Right cardiac atrium (tissue), 5 donors: Measurements from ENCODE around the gene CD58. TPM values are rescaled to one million over a fixed set of nuclear protein-coding genes. Genes with fewer than 3 reads are reported as not detected.
A peak's percentile ranks its signal among the peaks of the same experiment; 100 is the strongest.

Experiments used
- ATAC-seq, 2 donors: fragments of 200-7000 bp; cut with Tn5 transposase; one replicate each; pipeline versions ENCODE4 v1.8.0 to v1.9.1; 2020; ENCODE audit warnings: moderate library complexity in 2 of 2, mild to moderate bottlenecking in 1 of 2
- DNase-seq, 3 donors: peaks; one replicate each; pipeline ENCODE4 v3.0.0-alpha.2; 2020
- H3K27ac ChIP-seq: one replicate; pipeline ENCODE4 v1.5.1; 2013; ENCODE audit warnings: mild to moderate bottlenecking, low read length, control low read depth, moderate library complexity
- H3K27me3 ChIP-seq: one replicate; pipeline ENCODE4 v1.6.1; 2013; ENCODE audit not compliant: control insufficient read depth, insufficient read depth
- H3K4me1 ChIP-seq: one replicate; pipeline ENCODE4 v1.6.1; 2013; ENCODE audit warnings: low read length; ENCODE audit not compliant: control insufficient read depth, insufficient read depth
- H3K4me3 ChIP-seq: one replicate; pipeline ENCODE4 v1.5.1; 2013; ENCODE audit warnings: low read length, control low read depth
- H3K9me3 ChIP-seq: one replicate; pipeline ENCODE4 v1.6.1; 2013; ENCODE audit warnings: low read length; ENCODE audit not compliant: control insufficient read depth
- WGBS: extraction: QIAGEN DNeasy Blood & Tissue Kit; methylation state at CpG from one replicate; pipeline ENCODE4 v1.1.7; 2013; 5-methylcytosine and 5-hydroxymethylcytosine counted together
- intact Hi-C, 4 donors: fragments of 100-400 bp; cut with DNase I; formaldehyde crosslinking; loops; one replicate each; pipeline versions ENCODE4 v1.11.0 to v1.14.0; 2022 to 2023
- polyA plus RNA-seq: library from polyadenylated mRNA; stranded (reverse); fragments of 200-250 nt; gene quantifications from one replicate; pipeline ENCODE4 v1.2.3, GENCODE V29; 2013
- total RNA-seq, 4 donors: library from RNA; stranded (reverse); fragmentation: NEBNext Ultra II Directional; extraction: Animal tissue kit (Norgen Biotek cat#: 25700); gene quantifications; one replicate each; pipeline ENCODE4 v1.2.1, GENCODE V29; 2021
- donor health status: healthy with polysubstance abuse.
- donor health status: DM: no; HTN: yes; CAD: no.
- donor health status: DM: no; HTN: no; CAD: no.
- donor health status: DM: no; HTN: yes; CAD: no; lungs with severe emphysema.
- donor health status: DM: yes; HTN: yes; CAD: no.

The CD58 gene
- total and polyA plus RNA-seq, 5 donors = 17.8 to 39.0 (median 21.8) TPM

DNA sequence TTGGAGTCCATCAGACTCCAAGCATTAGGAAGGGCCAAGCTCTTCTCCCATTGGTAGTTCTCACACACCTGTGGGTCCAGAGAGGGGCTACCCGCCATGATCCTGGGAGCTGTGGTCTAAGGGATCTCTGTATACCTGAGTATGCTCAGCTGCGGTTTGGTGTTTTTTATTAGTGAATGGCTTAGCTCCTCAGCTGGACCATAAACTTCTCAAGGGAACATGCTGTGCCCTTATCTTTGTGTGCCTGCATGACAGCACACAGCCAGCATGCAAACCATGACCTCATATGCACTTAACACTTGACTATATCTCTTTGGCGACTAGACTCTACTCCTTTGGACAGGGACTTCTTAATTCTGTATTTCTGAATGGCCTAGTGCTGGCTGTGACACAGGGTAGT lies 94.5 kb downstream of the CD58 start:
- intact Hi-C loops = loop anchor here in 1 of 4 donors (5.0 kb wide), 1 partner anchor 59 kb away; no protein-coding TSS in a partner anchor
- ATAC-seq (peak; percentile 75 to 87), DNase-seq (peak in 1 of 3 donors; percentile 65)
- Histone ChIP-seq H3K27ac (peak overlapping the region; percentile 94), H3K9me3 (no peaks in the 10 kb centered on the region), H3K4me1 (peaks cover 15% of the 10 kb centered on the region), H3K27me3 (no peaks in the 10 kb centered on the region), H3K4me3 (no peak overlapping the region)
- WGBS = 58% methylated on average over 3 of the region's 3 CpGs

DNA sequence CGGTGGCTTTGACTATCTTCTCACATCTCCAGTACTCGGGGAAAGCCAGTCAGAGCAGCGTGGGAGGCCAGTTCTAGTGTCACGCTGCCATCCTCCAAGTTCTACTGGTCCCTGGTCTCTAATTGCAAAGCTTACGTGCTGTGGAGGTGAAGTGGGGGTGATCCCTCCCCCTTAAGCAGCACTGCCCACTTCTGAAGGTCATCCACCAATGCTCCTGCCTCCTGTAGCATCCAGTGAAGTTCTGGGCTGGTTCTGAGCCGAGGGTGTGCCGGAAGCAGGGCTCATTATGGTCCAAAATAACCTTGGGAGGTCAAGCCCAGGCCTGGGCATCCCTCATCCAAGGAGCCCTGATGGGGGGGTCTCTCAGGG lies 95.0 kb downstream of the CD58 start:
- H3K27ac ChIP-seq = peak overlapping the region; percentile 94
- DNase-seq (no peak), ATAC-seq (peak; percentile 4 to 7)
- H3K4me1 ChIP-seq = peaks cover 15% of the 10 kb centered on the region
- WGBS = 89% methylated on average over 7 of the region's 7 CpGs
- no peaks in the 10 kb centered on the region for H3K9me3 ChIP-seq
- intact Hi-C loops = loop anchor here in 1 of 4 donors (5.0 kb wide), 1 partner anchor 59 kb away; no protein-coding TSS in a partner anchor
- H3K4me3 ChIP-seq = no peak overlapping the region
- H3K27me3 ChIP-seq = no peaks in the 10 kb centered on the region

DNA sequence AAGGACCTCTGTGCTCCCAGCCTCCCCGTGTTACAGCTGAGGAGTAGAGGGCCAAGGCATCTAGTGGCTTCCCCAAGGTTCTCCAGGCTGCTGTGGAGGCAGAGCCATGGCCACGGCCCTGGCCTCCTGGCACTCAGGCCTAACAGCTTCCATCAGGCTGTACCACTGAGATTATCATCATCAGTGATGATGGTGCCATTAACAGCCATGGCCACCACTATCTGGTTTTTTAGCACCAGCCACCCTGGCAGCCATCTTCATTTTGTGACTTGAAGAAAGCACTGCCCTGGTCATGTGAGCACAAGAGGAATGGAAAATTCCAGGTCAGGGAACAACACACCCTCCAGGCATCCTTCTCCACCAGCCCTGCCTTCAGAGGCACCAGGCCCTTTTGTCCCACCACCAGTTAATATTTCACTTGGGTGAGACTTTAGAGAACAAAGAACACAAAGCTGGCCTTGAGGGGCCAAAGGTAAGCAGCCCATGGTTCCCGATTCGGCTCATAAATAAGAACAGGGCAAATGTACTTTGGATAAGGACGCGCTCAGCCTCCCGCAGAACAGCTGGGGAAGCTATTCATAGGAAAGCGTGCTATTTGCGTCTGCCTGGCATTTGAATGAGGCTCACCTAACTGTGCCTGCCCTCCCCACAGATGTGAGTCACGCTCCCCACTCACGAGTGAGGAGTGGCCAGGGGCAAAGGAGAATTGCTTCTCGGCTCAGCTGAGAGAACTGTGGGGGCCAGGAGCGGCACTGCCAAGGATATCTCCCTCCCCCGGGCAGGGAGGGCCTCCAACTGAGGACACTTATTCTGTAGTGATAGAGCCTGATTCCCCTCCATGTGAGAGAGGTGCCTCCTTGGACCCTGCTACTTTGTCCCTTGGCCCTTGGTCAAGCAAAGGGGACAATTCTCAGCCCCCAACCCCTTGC lies 95.6 kb downstream of the CD58 start:
- H3K27ac ChIP-seq = peak overlapping the region; percentile 94
- ATAC-seq = peak; percentile 62 to 82
- WGBS = 71% methylated on average over 14 of the region's 14 CpGs

DNA sequence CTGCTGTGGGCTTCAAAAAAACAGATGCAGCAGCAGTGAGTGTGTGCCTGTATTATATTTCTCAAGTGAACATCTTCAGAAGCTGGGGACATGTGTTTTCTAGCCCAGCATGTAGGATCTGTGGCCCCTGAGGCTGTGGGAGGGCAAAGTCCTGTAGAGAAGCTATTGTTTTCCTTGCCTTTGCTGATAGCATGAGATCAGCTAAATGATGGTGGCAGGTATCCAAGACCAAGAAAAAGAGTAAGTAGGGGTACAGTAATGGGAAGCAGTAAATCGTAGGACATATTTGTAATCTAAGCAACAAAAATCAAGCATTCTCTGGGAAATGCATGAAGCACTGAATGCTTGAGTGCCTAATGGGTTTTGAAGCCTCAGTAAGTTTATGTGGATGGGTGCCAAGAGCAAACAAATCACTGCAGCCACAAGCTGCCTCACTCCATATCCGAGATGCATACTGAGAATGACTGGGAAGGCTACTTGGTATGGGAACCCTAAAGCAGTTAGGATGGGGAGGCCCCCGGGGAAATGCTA lies 98.3 kb downstream of the CD58 start:
- H3K4me1 ChIP-seq = peaks cover 15% of the 10 kb centered on the region
- no peaks in the 10 kb centered on the region for H3K27me3 ChIP-seq
- no peak overlapping the region for H3K4me3 ChIP-seq
- no peak overlapping the region for H3K27ac ChIP-seq
- 52% methylated on average over 3 of the region's 3 CpGs for WGBS
- DNase-seq = no peak
- intact Hi-C loops = no loop called here
- ATAC-seq = no peak
- no peaks in the 10 kb centered on the region for H3K9me3 ChIP-seq

More for the DNA sequence above, 95.6 kb downstream of the CD58 start:
- intact Hi-C loops = loop anchor here in 1 of 4 donors (5.0 kb wide), 1 partner anchor 58 kb away; no protein-coding TSS in a partner anchor
- peak; percentile 49 to 70 (median 60) for DNase-seq
- no peaks in the 10 kb centered on the region for H3K9me3 ChIP-seq
- H3K27me3 ChIP-seq = no peaks in the 10 kb centered on the region
- H3K4me3 ChIP-seq = no peak overlapping the region
- H3K4me1 ChIP-seq = peaks cover 15% of the 10 kb centered on the region

DNA sequence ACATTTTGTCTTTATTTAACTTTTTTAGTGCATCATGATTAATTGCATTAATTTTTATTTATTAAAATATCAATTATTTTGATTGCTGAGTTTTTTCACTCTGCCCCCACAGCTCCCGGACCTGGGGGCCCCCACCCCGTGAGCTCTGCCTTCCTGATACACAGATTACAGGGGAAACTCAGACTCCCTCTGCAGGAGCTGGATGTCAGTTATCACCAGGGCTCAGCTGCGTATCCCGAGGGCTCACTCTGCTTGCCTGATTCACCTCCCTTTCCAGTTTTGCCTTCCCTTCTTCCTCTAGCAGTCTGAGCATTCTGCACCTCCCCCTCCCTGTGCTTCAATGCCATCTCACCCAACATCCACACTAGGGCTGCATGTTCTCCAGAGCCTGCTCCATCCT lies 99.6 kb downstream of the CD58 start:
- no peaks in the 10 kb centered on the region for H3K27me3 ChIP-seq
- intact Hi-C loops = no loop called here
- DNase-seq (no peak), ATAC-seq (no peak)
- peaks cover 11% of the 10 kb centered on the region for H3K4me1 ChIP-seq
- no peak overlapping the region for H3K27ac ChIP-seq
- no peaks in the 10 kb centered on the region for H3K9me3 ChIP-seq
- WGBS = 58% methylated on average over 4 of the region's 4 CpGs
- H3K4me3 ChIP-seq = no peak overlapping the region

DNA sequence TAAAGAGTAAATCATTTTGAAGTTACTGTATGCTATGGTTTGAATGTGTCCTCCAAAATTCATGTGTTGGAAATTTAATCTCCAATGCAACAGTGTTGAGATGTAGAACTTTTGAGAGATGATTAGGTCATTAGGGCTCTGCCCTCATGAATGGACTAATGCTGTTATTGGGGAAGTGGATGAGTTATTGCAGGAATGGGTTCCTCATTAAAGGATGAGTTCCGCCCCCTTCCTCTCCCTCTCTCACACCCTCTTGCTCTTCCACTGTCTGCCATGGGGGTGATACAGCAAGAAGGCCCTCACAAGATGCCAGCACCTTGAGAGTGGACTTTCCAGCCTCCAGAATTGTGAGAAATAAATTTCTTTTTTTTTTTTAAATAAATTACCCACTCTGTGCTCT lies 100.2 kb downstream of the CD58 start:
- no peak overlapping the region for H3K27ac ChIP-seq
- intact Hi-C loops = no loop called here
- whole genome bisulfite sequencing = 97% methylated on average over 1 of the region's 1 CpG
- ATAC-seq (no peak), DNase-seq (no peak)
- H3K9me3 ChIP-seq = no peaks in the 10 kb centered on the region
- H3K27me3 ChIP-seq = no peaks in the 10 kb centered on the region
- H3K4me1 ChIP-seq = peaks cover 5% of the 10 kb centered on the region
- H3K4me3 ChIP-seq = no peak overlapping the region

DNA sequence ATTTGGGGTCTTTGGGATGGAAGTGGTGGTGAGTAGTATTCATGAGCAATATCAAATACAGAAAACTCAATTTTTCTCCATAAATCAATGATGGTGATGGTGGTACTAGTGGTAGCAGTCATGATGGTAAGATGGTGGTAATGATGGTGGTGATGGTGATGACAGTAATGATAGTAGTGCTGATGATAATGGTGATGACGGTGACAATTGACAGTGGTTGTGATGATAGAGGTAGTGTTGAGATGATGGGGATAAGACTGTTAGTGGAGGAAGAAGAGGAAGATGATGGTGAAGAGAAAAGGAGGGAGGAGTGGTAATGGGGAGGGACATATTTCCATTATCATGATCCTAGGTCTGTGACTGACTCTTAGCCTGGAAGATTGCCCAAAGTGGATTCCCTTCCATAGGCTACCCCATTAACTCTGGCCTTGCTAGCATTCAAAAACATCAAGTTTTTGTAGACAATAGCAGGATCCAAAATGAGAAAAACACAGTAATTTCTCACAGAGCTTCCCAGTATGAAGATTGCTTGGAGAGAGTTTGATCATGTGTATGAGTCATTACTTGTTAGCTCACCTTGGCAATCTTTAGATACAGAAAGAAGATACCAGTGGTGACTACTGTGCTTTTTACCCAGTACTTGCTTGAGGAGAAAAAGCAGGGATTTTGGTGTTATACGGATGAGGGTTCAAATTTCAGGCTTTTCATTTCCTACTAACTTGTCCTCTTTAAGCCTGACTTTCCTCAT lies 103.8 kb downstream of the CD58 start:
- DNase-seq = no peak
- Histone ChIP-seq H3K4me3 (no peak overlapping the region), H3K9me3 (no peaks in the 10 kb centered on the region), H3K27ac (no peak overlapping the region), H3K4me1 (no peaks in the 10 kb centered on the region), H3K27me3 (no peaks in the 10 kb centered on the region)
- intact Hi-C loops = no loop called here
- ATAC-seq = no peak
- 88% methylated on average over 2 of the region's 2 CpGs for WGBS

DNA sequence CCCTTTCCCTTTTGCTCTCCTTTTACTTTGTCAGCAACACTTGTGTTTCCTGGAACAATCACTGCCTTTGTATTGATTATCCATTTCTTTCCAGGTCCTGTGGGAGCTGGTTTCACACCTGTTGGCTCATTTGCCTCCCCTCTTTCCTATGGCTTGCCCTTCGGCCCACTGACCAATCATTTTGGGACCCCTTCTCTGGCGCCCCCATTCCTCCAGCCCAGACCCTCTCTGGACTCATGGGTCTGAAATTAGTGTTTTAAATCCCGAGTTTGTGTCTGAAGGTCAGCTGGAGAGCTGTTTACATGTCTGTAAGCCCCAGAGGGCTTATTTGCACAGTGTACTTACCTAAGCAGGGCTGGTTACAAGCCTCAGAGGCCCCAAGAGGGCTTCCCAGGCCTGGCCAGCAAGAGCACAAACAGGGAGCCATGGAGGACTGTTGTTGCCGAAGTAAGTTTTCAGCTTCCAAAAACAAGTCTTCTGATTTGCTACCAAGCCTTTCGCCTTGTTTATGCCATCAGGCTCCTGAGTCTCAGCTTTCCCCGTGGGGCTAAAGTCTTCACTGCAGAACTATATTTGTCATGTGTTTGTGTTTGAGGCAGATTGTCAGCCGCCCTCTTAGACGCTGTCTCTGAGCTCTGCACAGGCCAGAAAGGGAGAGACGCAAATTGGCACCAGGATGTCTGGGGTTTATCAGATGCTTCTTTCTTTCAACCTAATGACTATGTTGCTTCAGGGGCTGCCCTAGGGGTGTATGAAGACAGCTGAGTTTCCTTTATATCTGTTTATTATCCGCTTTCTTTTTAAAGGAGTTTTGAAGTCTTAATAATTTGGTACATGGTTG lies 104.8 kb downstream of the CD58 start:
- intact Hi-C loops = no loop called here
- Histone ChIP-seq H3K4me3 (no peak overlapping the region), H3K4me1 (no peaks in the 10 kb centered on the region), H3K27me3 (no peaks in the 10 kb centered on the region), H3K9me3 (no peaks in the 10 kb centered on the region), H3K27ac (peak overlapping the region; percentile 34)
- peak; percentile 41 to 51 for ATAC-seq
- DNase-seq = no peak
- 65% methylated on average over 10 of the region's 10 CpGs for WGBS

DNA sequence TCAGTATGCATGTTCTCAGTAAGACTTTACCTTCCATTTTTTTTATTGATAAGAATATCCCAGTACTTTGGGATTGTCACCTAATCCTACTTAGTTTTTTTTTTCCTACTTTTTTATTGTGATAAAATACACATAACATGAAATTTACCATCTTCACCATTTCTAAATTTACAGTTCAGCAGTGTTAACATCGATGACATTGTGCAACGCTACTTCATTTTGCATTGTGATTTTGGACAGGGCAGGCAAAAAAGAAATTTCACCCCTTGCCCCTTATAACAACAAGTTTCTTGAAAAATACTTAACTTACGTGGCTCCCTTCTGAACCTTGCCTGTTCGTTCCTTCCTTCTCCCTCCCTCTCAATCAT lies 105.4 kb downstream of the CD58 start:
- intact Hi-C loops = no loop called here
- Histone ChIP-seq H3K27ac (no peak overlapping the region), H3K27me3 (no peaks in the 10 kb centered on the region), H3K4me3 (no peak overlapping the region), H3K9me3 (no peaks in the 10 kb centered on the region), H3K4me1 (no peaks in the 10 kb centered on the region)
- WGBS = 91% methylated on average over 4 of the region's 4 CpGs
- no peak for ATAC-seq
- no peak for DNase-seq
